Measurements from ENCODE around the gene ERCC1.

The ERCC1 gene

GRCh38 chr19:45448887-45449299 is 25.2 kb upstream of the ERCC1 start:
- TF ChIP-seq YY1 (IDR thresholded peaks at IDR 0.05; ENCODE audit: low read depth) (no peak), EGR1 (IDR thresholded peaks at IDR 0.05) (no peak), REST (IDR thresholded peaks at IDR 0.05; ENCODE audit: low read depth) (no peak), FOXM1 (IDR thresholded peaks at IDR 0.05; ENCODE audit: borderline replicate concordance, low read depth) (no peak), MAX (IDR thresholded peaks at IDR 0.05) (no peak), NFIC (IDR thresholded peaks at IDR 0.05) (no peak), EP300 (IDR thresholded peaks at IDR 0.05; ENCODE audit: borderline replicate concordance) (no peak)
- TF ChIP-seq, protein P1, sequence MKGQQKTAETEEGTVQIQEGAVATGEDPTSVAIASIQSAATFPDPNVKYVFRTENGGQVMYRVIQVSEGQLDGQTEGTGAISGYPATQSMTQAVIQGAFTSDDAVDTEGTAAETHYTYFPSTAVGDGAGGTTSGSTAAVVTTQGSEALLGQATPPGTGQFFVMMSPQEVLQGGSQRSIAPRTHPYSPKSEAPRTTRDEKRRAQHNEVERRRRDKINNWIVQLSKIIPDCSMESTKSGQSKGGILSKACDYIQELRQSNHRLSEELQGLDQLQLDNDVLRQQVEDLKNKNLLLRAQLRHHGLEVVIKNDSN (IDR thresholded peaks at IDR 0.05): no peak

DNA sequence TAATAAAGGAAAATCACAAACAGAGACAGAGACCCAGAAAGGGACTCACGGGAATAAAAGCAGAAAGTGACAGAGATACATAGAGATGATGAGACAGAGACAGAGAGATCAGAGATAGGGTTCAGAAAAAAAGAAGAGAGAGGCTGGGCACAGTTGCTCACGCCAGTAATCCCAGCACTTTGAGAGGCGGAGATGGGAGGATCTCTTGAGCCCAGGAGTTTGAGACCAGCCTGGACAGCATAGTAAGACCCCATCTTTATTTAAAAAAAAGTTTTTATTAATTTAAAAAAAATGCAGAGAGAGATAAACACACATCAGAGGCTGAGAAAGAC is 24.7 kb upstream of the ERCC1 start:
- TF ChIP-seq TAF1 (IDR thresholded peaks at IDR 0.05; ENCODE audit: low read depth): no peak
- no peak for TF ChIP-seq TEAD4 (IDR thresholded peaks at IDR 0.05)
- no peak for TF ChIP-seq RAD21 (IDR thresholded peaks at IDR 0.05; ENCODE audit: low read depth)
- no peak for TF ChIP-seq MAX (IDR thresholded peaks at IDR 0.05)
- TF ChIP-seq, protein P1 (IDR thresholded peaks at IDR 0.05): no peak
- TF ChIP-seq REST (IDR thresholded peaks at IDR 0.05; ENCODE audit: low read depth): no peak
- TF ChIP-seq CEBPB (IDR thresholded peaks at IDR 0.05): no peak
- TF ChIP-seq ZBTB7A (IDR thresholded peaks at IDR 0.05; ENCODE audit: low read depth): no peak
- no peak for TF ChIP-seq EGR1 (IDR thresholded peaks at IDR 0.05)
- TF ChIP-seq CREB1 (IDR thresholded peaks at IDR 0.05; ENCODE audit: low read depth): no peak
- no peak for TF ChIP-seq EP300 (IDR thresholded peaks at IDR 0.05; ENCODE audit: borderline replicate concordance)
- no peak for TF ChIP-seq TCF12 (IDR thresholded peaks at IDR 0.05; ENCODE audit: low read depth)
- no peak for TF ChIP-seq NFIC (IDR thresholded peaks at IDR 0.05)

GRCh38 chr19:45446944-45447343 is 23.2 kb upstream of the ERCC1 start:
- TF ChIP-seq, protein P1 (IDR thresholded peaks at IDR 0.05): no peak
- TF ChIP-seq TAF1 (IDR thresholded peaks at IDR 0.05; ENCODE audit: low read depth): no peak
- TF ChIP-seq REST (IDR thresholded peaks at IDR 0.05; ENCODE audit: low read depth): no peak
- TF ChIP-seq ZBTB7A (IDR thresholded peaks at IDR 0.05; ENCODE audit: low read depth): no peak
- no peak for TF ChIP-seq MAX (IDR thresholded peaks at IDR 0.05)
- TF ChIP-seq FOXM1 (IDR thresholded peaks at IDR 0.05; ENCODE audit: borderline replicate concordance, low read depth): no peak
- TF ChIP-seq CEBPB (IDR thresholded peaks at IDR 0.05): no peak
- TF ChIP-seq EP300 (IDR thresholded peaks at IDR 0.05; ENCODE audit: borderline replicate concordance): no peak
- no peak for TF ChIP-seq RAD21 (IDR thresholded peaks at IDR 0.05; ENCODE audit: low read depth)
- no peak for TF ChIP-seq EGR1 (IDR thresholded peaks at IDR 0.05)

DNA sequence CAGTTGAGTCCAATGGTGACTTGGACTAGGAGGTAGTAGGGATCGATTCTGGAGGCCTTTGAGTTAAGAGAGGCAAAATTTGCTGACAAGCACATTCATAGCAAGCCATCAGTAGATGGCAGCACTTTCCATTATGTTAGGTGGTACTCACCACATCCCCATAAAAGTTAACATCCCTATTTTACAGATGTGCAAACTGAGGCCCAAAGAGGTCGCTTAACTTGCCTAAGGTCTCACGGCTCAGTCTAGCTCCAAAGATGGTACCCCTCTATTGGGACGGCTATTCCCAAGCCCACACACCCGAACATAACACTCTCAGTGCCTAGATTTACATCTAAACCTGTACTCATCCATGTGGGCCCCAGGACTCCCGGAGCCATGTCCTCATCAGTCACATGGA is 22.6 kb upstream of the ERCC1 start:
- TF ChIP-seq RAD21 (IDR thresholded peaks at IDR 0.05; ENCODE audit: low read depth) (peak; percentile 38; the same call in 1 of the 2 replicates), TAF1 (IDR thresholded peaks at IDR 0.05; ENCODE audit: low read depth) (no peak)

DNA sequence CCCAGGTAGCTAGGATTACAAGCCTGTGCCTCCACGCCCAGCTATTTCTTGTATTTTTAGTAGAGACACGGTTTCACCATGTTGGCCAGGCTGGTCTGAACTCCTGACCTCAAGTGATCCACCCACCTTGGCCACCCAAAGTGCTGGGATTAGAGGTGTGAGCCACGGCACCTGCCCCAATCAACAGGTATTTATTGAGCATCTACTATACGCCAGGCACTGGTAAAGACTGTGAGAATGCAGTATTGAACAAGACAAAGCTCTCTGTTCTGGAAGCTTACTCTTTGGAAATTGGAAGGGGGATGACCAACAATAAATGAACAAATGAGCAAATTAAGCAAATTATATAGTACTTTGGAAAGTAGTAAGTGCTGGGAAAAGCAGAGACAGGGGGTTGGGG is 21.4 kb upstream of the ERCC1 start:
- TF ChIP-seq, protein P1 (IDR thresholded peaks at IDR 0.05): no peak
- TF ChIP-seq YY1 (IDR thresholded peaks at IDR 0.05; ENCODE audit: low read depth) (no peak), REST (IDR thresholded peaks at IDR 0.05; ENCODE audit: low read depth) (no peak), MAX (IDR thresholded peaks at IDR 0.05) (no peak), CREB1 (IDR thresholded peaks at IDR 0.05; ENCODE audit: low read depth) (no peak), NFIC (IDR thresholded peaks at IDR 0.05) (no peak), TAF1 (IDR thresholded peaks at IDR 0.05; ENCODE audit: low read depth) (no peak), RAD21 (IDR thresholded peaks at IDR 0.05; ENCODE audit: low read depth) (no peak), FOXM1 (IDR thresholded peaks at IDR 0.05; ENCODE audit: borderline replicate concordance, low read depth) (no peak), TCF12 (IDR thresholded peaks at IDR 0.05; ENCODE audit: low read depth) (no peak), CEBPB (IDR thresholded peaks at IDR 0.05) (no peak), TEAD4 (IDR thresholded peaks at IDR 0.05) (no peak), ZBTB7A (IDR thresholded peaks at IDR 0.05; ENCODE audit: low read depth) (no peak), EP300 (IDR thresholded peaks at IDR 0.05; ENCODE audit: borderline replicate concordance) (no peak), EGR1 (IDR thresholded peaks at IDR 0.05) (no peak)
